Epithelial cell of esophagus (primary cell): Measurements from ENCODE around the gene UPF3B.
"Not testable (repeated sequence)": the region's sequence is repeated elsewhere in the genome, so short reads cannot be mapped to it uniquely, and the experiment has no call there.

ENCODE experiments used
- DNase-seq: peaks from one replicate; pipeline ENCODE4 v3.0.0; 2010; ENCODE audit warnings: low read depth
- H3K4me3 ChIP-seq: 2 replicates; pipeline ENCODE4 v1.5.1; 2011; ENCODE audit warnings: mild to moderate bottlenecking, low read length, control low read depth
- CTCF ChIP-seq: IDR thresholded peaks from 2 replicates; pipeline ENCODE4 v1.5.1; 2011; ENCODE audit warnings: low read depth, mild to moderate bottlenecking, low read length, control low read depth, inconsistent platforms; ENCODE audit not compliant: insufficient read depth; ENCODE audit errors: missing control alignments

UPF3B gene

DNA sequence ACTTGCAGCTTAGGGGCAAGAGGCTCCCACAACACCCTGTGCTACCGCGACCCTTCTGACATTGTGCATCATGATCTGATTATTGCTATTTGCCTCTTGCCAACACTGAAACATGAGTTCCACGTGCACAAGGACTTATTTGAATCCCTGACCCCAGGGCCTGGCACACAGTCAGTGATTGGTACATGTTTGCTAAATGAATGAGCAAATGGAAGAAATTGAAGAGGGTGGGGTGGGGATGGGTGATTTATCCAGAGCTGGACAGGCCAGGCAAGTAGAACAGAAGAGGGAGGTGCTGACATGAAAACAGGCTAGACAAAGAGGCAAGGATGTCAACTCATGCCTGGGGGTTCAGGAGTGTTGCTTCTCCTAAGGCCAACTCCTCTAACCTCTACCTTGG lies 36.5 kb downstream of the UPF3B start:
- TF ChIP-seq CTCF = no peak
- no peak overlapping the region for H3K4me3 ChIP-seq
- peak; percentile 30 for DNase-seq

- no peak for DNase-seq
- no peak overlapping the region for H3K4me3 ChIP-seq
- TF ChIP-seq CTCF = no peak
These were observed 43.5 kb downstream of the UPF3B start for GRCh38 chrX:119809185-119809666.

DNA sequence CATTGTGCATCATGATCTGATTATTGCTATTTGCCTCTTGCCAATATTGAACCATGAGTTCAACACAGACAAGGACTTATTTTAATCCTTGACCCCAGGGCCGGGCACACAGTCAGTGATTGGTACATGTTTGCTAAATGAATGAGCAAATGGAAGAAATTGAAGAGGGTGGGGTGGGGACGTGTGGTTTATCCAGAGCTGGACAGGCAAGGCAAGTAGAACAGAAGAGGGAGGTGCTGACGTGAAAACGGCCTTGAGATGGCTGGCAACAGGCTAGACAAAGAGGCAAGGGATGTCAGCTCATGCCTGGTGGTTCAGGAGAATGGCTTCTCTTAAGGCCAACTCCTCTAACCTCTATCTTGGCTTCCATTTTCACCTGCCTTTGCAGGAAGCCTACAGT lies 44.3 kb downstream of the UPF3B start:
- DNase-seq = not testable (repeated sequence)

DNA sequence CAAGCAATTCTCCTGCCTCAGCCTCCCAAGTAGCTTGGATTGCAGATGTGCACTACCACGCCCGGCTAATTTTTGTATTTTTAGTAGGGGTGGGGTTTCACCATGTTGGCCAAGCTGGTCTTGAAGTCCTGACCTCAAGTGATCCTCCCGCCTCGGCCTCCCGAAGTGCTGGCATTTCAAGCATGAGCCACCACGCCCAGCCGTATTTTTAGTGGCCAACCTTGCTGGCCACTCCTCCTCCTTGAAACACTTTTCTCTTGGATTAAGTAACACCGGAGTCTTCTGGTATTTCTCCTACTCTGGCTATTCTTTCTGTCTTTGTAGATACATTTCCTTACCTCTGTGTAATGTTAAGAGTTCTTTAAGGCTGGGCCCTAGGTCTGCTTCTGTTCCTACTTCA lies 50.2 kb downstream of the UPF3B start:
- DNase-seq = no peak
- H3K4me3 ChIP-seq = no peak overlapping the region
- TF ChIP-seq CTCF = no peak

More for the DNA sequence above, 44.3 kb downstream of the UPF3B start:
- not testable (repeated sequence) for H3K4me3 ChIP-seq

DNA sequence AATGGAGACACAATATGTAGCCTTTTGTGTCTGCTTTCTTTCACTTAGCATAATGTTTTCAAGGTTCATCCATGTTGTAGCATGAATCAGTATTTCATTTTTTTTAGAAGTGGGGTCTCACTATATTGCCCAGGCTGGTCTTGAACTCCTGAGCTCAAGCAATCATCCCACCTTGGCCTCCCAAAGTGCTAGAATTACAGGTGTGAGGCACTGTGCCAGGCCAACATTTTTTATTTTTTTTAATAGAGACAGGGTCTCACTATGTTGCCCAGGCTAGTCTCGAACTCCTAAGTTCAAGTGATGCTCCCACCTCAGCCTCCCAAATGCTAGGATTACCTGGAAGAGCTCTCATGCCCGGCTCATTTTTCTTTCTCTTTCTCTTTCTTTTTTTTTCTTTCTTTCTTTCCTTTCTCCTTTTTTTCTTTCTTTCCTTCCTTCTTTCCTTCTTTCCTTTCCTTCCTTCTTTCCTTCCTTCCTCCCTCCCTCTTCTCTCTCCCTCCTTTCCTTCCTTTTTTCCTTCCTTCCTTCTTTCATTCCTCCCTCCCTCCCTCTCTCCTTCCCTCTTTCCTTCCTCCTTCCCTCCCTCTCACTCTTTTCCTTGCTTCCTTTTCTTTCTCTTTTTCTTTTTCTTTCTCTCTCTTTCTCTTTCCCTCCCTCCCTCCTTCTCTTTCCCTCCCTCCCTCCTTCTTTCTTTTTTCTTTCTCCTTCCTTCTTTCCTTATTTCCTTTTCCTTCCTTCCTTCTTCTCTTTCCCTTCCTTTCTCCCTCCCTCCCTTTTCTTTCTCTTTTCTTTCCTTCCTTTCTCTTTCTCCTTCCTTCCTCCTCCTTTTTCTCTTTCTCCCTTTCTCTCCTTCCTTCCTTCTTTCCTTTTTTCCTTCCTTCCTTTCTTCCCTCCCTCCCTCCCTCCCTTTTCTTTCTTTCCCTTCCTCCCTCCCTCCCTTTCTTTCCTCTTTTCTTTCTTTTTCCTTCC lies 51.2 kb downstream of the UPF3B start:
- H3K4me3 ChIP-seq = no peak overlapping the region
- no peak for DNase-seq
- TF ChIP-seq CTCF = no peak

DNA sequence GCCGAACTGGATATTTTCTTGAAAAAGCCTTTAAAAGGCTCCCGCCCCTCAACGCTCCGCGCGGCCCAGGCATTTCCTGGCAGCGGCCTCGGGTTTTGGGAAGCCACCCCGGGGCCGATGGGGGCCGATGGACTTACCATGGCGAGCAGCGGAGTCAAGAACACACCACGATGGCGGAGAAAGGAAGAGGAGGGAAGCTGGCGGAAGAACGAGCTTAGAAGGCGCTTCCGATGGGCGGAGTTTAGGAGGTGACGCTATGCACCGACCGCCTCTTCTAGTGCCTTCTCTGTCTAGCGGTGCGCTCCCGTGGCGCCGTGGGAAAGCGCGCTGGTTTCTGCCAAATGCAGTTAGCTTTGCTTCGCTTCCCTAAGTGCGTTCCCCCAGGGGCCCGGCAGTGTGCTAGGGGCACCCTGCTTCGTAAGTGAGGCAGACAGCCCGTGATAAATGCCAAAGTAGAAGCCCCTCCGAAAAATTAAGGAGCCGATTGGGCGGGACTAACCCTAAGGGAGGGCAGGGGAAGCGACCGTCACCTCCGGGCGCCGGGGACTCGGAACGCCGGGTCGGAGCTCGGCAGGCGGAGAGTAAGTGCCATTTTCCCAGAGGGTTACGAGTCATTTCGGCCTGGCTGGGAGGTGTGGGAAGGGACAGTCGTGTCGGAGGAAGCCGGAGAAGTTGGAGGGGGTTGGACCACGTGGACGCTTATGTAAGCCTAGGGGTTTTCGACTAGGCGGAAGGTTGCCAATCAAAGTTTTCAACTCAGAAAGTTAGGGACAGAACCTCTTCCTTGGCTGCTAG lies 61.1 kb downstream of the UPF3B start, which contains the start of gene RPL39:
Gene RPL39 (minus strand): TSS at position 194 of the 795 bp plus-strand sequence. CDS start 54 bp downstream, at position 140.
- DNase-seq = peak; percentile 89
- peak within 1 kb of the TSS; percentile 75 for H3K4me3 ChIP-seq
- TF ChIP-seq CTCF = no peak

- H3K4me3 ChIP-seq = peak overlapping the region; percentile 75
- DNase-seq = peak; percentile 43
- TF ChIP-seq CTCF = peak; percentile 19
These were observed 61.8 kb downstream of the UPF3B start for GRCh38 chrX:119790977-119791436.
